Midbrain (tissue), 1 donor: ENCODE results near the gene RNU6-8.

Experiments
- DNase-seq: peaks from one replicate; lab custom pipeline; 2025; lab: John Stamatoyannopoulos, UW

The RNU6-8 gene

GRCh38 chr14:32202998-32203882 lies at the start of gene RNU6-8:
TSS of gene RNU6-8 (minus strand) at chr14:32203269.
- DNase-seq: peak; percentile 82

- DNase-seq: peak; percentile 86
These were observed 49.1 kb upstream of the RNU6-8 start for GRCh38 chr14:32252030-32252670.

- no peak for DNase-seq
These were observed 48.5 kb upstream of the RNU6-8 start for GRCh38 chr14:32251530-32251929.

DNA sequence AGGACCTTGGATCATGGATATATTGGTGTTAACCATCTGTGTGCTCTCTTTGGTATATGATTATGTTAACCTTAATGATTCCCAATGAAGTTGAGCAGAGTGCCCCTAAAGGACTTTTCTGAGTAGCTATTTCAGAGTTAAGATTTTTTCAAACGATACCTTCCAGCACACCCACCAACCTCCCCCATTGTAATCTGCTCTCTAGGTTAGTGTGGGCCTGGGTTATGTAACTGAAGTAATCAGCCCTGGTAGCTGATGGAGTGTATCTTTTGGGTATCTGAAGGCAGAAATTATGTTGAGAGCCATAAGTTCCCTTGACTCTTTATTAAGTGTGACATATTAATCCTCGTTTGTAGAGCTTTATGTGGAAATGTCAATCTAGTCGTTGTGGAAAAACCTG lies 47.6 kb upstream of the RNU6-8 start:
- no peak for DNase-seq

DNA sequence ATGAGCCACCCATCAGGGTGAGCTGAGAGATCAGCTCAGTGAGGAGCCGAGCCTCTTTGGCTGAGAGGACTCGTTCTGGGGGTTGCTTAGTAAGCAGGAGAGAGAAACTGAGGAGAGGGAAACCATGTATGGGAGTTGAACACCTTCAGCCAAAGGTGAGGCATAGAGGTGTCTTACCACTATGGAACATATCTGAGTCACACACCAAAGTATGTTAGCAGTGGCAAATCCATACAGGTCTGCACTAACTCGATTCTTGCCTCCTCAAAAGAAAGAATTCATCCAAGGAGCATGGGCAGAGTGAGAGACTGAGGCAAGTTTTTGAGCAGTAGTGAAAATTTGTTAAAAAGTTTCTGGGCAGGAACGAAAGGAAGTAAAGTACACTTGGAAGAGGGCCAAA lies 46.7 kb upstream of the RNU6-8 start:
- DNase-seq: no peak

- no peak for DNase-seq
These were observed 46.3 kb upstream of the RNU6-8 start for GRCh38 chr14:32249371-32249770.

DNA sequence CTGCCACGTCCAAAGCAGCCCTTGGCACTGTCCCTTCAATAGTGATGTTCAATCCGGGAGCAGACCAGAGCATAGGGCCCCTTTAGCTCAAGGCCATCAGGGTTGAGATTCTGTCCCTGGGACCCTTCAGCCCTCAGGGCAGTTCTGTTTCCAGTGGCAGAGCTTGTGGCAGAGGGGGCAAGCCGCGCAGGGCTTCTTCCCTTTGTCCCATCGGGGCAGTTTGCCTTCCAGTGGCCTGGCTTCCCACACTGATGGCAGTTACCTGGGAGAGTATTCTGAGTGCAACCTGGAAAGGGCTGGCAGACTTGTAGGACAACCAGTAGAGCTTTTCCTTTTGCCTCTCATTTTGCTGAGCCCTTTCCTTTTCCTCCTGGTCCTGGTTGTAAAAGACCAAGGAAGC lies 43.7 kb upstream of the RNU6-8 start:
- no peak for DNase-seq

GRCh38 chr14:32244404-32244803 lies 41.3 kb upstream of the RNU6-8 start:
- no peak for DNase-seq

- no peak for DNase-seq
These were observed 30.2 kb upstream of the RNU6-8 start for GRCh38 chr14:32233260-32233659.

- no peak for DNase-seq
These were observed 29.4 kb upstream of the RNU6-8 start for GRCh38 chr14:32232481-32232880.

GRCh38 chr14:32230695-32231280 lies 27.7 kb upstream of the RNU6-8 start:
- DNase-seq: no peak

DNA sequence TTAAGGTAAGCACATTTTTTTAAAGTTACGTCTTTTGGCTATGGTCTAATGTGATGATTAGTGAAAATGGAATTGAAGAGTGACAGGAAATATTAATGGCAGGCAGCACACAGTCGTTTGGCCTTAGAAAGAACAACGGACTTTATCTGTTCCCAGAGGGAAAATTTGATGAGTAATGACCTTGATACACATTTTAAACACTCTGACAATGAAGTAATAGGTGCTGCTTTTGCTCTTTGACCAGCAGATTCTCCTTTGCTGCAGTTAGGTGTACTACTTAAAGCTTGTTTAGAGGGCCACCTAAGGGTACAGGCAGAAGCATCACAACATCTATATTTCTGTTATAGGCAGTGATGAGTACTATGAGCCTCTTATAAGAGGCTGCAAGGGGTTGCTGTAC lies 27.1 kb upstream of the RNU6-8 start:
- no peak for DNase-seq

- DNase-seq: no peak
These were observed 23.0 kb upstream of the RNU6-8 start for GRCh38 chr14:32226056-32226455.

- DNase-seq: no peak
These were observed 22.4 kb upstream of the RNU6-8 start for GRCh38 chr14:32225378-32225920.

- DNase-seq: no peak
These were observed 21.8 kb upstream of the RNU6-8 start for GRCh38 chr14:32224737-32225377.

GRCh38 chr14:32217301-32217700 lies 14.2 kb upstream of the RNU6-8 start:
- no peak for DNase-seq

DNA sequence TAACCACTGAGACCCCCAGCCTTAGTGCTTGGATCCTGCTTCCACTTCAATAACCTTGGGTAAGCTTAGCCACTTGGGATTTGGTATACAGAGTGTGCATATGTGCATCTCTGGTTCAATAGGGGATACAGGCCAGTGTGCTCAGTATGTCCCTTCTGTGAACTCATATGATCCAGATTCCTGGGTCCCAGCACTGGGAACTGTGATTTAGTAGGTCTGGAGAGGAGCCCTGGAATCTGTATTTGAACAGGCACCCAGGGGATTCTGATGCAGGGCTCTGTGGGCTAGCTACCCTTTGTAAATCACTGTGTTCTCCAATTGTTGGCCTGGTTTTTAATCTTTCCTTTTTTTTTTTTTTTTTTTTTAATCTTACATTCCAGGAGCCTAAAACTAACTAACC lies 9.8 kb upstream of the RNU6-8 start:
- no peak for DNase-seq

DNA sequence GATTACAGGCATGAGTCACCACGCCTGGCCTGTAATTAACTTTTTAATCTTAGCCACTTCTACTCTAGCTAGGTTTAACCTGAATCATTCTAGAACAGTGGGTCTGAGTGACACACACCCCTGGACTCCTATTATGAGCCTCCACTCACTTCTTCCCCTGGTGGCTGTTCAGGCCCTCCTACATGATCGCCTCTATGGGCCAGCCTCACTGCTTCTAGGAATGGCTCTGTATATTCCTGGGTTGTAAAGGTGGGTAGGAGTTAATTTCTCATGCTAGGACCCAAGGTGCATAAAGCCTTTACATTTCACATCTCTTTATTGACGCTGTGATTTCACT lies 8.0 kb upstream of the RNU6-8 start:
- no peak for DNase-seq

GRCh38 chr14:32209471-32209870 lies 6.4 kb upstream of the RNU6-8 start:
- no peak for DNase-seq

GRCh38 chr14:32208490-32208889 lies 5.4 kb upstream of the RNU6-8 start:
- DNase-seq: no peak

DNA sequence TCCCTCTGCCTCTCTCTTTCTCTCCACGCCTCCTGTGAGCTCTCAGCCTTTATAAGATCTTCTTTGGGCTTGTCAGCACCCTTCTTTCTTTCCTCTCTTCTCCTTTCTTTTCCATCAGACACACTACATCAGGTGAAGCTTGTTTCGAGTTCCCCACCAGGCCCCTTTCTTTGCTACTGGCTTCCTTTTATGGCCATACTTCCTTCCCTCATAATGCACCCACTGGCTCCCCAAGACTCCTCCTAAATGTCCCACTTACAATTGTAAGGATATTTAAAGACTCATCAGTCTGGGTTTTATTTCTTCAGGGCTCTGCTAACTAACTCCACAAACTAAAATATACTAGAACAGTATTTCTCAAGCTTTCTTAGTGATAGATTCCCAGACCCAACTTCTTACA lies 3.5 kb upstream of the RNU6-8 start:
- no peak for DNase-seq

GRCh38 chr14:32205984-32206383 lies 2.9 kb upstream of the RNU6-8 start:
- no peak for DNase-seq
